ENCODE results near the gene ESRRG.

ESRRG gene

DNA sequence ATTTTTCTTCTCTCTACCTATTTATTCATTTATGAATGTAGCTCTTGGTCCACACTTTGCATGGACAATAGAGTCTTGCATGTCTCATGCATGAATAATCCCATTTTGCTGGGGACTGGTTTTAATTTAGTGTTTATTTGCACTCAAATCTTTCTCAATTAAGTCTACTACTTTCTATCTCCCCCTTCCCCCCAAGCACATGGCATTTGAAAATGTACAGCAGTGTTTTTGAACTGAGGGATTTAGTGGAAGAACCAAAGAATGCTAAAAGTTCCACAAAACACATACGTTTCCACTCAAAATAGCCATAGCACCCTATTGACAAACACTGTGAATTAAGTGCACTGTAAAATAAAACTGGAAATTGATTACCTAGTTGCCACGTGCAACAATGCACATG is 180.5 kb downstream of the ESRRG start:
- CTCF ChIA-PET = no interaction called here
- DNase-seq (ENCODE audit: low read depth, low spot score) = no peak
- no peak overlapping the region for H3K4me3 ChIP-seq (ENCODE audit: low read depth, low read length)
- POLR2A ChIA-PET = no interaction called here
- TF ChIP-seq, protein P1, sequence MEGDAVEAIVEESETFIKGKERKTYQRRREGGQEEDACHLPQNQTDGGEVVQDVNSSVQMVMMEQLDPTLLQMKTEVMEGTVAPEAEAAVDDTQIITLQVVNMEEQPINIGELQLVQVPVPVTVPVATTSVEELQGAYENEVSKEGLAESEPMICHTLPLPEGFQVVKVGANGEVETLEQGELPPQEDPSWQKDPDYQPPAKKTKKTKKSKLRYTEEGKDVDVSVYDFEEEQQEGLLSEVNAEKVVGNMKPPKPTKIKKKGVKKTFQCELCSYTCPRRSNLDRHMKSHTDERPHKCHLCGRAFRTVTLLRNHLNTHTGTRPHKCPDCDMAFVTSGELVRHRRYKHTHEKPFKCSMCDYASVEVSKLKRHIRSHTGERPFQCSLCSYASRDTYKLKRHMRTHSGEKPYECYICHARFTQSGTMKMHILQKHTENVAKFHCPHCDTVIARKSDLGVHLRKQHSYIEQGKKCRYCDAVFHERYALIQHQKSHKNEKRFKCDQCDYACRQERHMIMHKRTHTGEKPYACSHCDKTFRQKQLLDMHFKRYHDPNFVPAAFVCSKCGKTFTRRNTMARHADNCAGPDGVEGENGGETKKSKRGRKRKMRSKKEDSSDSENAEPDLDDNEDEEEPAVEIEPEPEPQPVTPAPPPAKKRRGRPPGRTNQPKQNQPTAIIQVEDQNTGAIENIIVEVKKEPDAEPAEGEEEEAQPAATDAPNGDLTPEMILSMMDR (IDR thresholded peaks at IDR 0.05; ENCODE audit: insufficient read depth, low read length, missing control alignments) = no peak

DNA sequence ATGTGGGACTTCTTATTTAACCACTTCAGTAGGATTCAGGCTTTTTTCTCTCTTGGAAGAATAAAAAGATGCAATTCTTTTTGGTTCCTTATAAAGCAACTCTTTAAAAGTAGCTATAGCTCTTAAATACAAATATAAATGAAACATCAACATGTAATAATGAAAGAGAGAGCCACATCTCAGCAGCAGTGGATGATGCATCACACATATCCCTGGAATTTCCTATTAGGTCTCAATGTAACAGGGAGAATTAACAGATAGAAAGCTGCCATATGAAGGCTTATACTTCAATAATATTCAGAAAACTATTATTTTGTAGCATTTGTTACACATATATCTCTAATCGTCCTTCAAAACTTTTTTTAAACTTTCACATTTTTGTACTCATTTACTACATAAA is 181.0 kb downstream of the ESRRG start:
- ChIA-PET POLR2A (no interaction called here), CTCF (interaction anchor here (0.7 kb wide), 1 partner anchor 20 kb away, joined by 3 read pairs; no protein-coding TSS in a partner anchor)
- no peak for DNase-seq (ENCODE audit: low read depth, low spot score)
- TF ChIP-seq, protein P1 (IDR thresholded peaks at IDR 0.05; ENCODE audit: insufficient read depth, low read length, missing control alignments) = no peak
- no peak overlapping the region for H3K4me3 ChIP-seq (ENCODE audit: low read depth, low read length)

DNA sequence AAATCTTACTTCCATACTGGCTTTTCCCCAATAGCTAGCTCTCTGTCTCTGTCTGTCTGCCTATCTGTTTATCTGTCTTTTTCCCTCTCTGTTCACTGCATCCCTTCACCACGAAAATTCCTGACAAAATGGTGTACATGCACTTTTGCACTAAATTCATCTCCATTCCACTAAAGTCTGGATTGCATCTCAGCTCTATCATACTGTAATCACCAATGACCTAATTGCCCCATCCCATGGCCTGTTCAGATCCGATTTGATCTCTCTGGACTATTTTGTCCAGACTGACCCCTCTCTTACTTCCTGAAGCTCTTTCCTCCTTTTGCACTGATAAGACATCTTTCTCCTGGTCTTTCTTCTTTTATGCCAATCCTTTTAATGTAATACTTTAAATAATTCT is 187.5 kb downstream of the ESRRG start:
- CTCF ChIA-PET = interaction anchor here (0.7 kb wide), 1 partner anchor 21 kb away, joined by 3 read pairs; no protein-coding TSS in a partner anchor
- TF ChIP-seq, protein P1 (IDR thresholded peaks at IDR 0.05; ENCODE audit: insufficient read depth, low read length, missing control alignments) = no peak
- DNase-seq (ENCODE audit: low read depth, low spot score) = no peak
- no peak overlapping the region for H3K4me3 ChIP-seq (ENCODE audit: low read depth, low read length)
- POLR2A ChIA-PET = no interaction called here

DNA sequence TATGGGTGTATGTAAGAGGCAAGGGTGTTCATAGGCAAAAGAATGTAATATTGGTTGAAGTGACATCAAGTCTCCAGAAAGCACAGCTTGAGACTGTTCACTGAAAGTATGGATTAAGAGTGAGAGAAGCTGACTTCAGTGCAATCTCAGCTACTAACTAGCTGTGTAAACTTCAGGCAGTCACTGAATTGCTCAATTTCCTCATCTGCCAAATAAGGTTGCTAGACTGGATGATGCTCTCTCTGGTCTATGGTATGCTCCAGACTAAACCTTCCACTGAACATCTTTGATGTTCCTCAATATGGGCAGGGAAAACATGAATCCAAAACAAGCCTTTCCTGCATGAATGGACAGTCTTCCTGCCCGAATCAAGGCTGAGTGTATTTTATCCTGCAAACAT is 188.2 kb downstream of the ESRRG start:
- TF ChIP-seq, protein P1 (IDR thresholded peaks at IDR 0.05; ENCODE audit: insufficient read depth, low read length, missing control alignments) = no peak
- ChIA-PET POLR2A (no interaction called here), CTCF (no interaction called here)
- no peak overlapping the region for H3K4me3 ChIP-seq (ENCODE audit: low read depth, low read length)
- DNase-seq (ENCODE audit: low read depth, low spot score) = no peak

DNA sequence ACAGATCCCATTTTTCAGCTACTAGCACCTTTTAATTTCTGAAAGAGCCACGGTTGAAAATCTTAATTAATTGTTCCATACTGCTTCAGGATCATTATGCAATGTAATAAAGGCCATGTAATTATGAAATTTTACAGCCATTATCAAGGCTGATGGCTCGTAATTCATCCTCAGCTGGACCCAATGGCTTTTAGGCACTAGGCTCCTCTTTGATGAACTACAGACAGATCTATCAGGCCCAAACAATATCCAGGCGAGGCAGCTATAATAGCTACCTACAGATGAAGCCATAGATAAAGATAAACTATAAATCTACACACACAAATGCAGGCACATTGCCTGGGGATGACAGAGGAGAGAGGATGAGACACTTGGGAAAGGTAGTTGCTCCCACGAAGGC is 189.5 kb downstream of the ESRRG start:
- ChIA-PET CTCF (interaction anchor here (1.1 kb wide), 1 partner anchor 61 kb away, joined by 3 read pairs; no protein-coding TSS in a partner anchor), POLR2A (no interaction called here)
- no peak overlapping the region for H3K4me3 ChIP-seq (ENCODE audit: low read depth, low read length)
- no peak for DNase-seq (ENCODE audit: low read depth, low spot score)
- TF ChIP-seq, protein P1 (IDR thresholded peaks at IDR 0.05; ENCODE audit: insufficient read depth, low read length, missing control alignments) = no peak

DNA sequence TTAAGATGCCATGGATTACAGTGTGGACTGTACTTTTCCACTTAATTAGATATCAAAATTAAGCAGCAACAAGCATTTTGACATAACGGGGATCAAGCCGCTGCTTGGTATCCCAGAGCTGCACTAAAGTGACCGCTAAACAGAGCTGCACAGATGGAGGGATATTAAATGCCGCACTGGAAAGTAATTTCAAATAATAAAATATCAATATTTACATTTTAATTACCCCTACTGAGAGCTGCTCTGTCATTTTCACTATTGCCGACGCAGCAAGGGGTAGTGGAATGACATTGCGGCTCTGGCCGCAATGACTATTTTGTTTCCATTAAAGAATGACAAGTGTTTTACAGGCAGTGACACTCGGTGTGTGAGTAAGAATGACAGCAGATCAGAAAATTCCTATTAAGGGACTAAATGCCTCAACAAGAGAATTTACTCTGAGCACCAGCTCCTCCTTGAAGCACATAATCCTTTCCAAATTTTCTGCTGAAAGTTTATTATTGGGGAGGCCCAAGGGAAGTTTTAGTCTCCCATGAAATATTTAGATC is 190.9 kb downstream of the ESRRG start:
- ChIA-PET CTCF (no interaction called here), POLR2A (no interaction called here)
- TF ChIP-seq, protein P1 (IDR thresholded peaks at IDR 0.05; ENCODE audit: insufficient read depth, low read length, missing control alignments) = no peak
- no peak for DNase-seq (ENCODE audit: low read depth, low spot score)
- no peak overlapping the region for H3K4me3 ChIP-seq (ENCODE audit: low read depth, low read length)

All from AG04449 (cell line).